T-helper 1 cell treated with Interleukin-12 subunit alpha and Interleukin-12 subunit beta and Interleukin-4 antibody, amounts not matched to agents 30 μg/mL and 1 μg/mL, for 36 hours (primary cell): Measurements from ENCODE around the gene MED27.
"Not testable (repeated sequence)": the region's sequence is repeated elsewhere in the genome, so short reads cannot be mapped to it uniquely, and the experiment has no call there.

Experiments
- H3K27ac Mint-ChIP-seq: one replicate; pipeline ENCODE4 v1.8.0; 2021; ENCODE audit warnings: mild to moderate bottlenecking, mixed read lengths
- H3K27me3 Mint-ChIP-seq: one replicate; pipeline ENCODE4 v1.8.0; 2021; ENCODE audit warnings: low read depth, mixed read lengths
- H3K36me3 Mint-ChIP-seq: one replicate; pipeline ENCODE4 v1.8.0; 2021; ENCODE audit warnings: low read depth, mixed read lengths
- H3K4me1 Mint-ChIP-seq: one replicate; pipeline ENCODE4 v1.8.0; 2021; ENCODE audit warnings: low read depth, mixed read lengths
- H3K4me3 Mint-ChIP-seq: one replicate; pipeline ENCODE4 v1.8.0; 2021; ENCODE audit warnings: mild to moderate bottlenecking, moderate library complexity, mixed read lengths
- H3K9me3 Mint-ChIP-seq: one replicate; pipeline ENCODE4 v1.8.0; 2021; ENCODE audit warnings: mixed read lengths

The MED27 gene

DNA sequence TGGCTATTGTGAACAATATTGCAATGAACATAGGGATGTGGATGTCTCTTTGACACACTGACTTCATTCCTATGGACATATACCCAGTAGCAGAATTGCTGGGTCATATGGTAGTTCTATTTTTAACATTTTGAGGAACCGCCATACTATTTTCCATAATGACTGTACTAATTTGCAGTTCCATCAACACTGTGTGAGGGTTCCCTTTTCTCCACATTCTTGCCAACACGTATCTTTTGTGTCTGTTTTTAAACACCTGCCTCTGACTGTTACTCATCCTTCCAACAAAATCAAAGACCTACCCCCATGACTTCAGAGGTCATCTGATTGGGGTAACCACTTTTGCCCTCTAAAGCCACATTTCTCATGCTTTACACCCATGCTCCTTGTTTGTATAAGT lies 133.5 kb downstream of the MED27 start:
- Mint-ChIP-seq H3K4me3 (no peak overlapping the region), H3K36me3 (no peaks in the 10 kb centered on the region), H3K27ac (no peak overlapping the region), H3K9me3 (no peaks in the 10 kb centered on the region), H3K4me1 (no peaks in the 10 kb centered on the region), H3K27me3 (no peaks in the 10 kb centered on the region)

DNA sequence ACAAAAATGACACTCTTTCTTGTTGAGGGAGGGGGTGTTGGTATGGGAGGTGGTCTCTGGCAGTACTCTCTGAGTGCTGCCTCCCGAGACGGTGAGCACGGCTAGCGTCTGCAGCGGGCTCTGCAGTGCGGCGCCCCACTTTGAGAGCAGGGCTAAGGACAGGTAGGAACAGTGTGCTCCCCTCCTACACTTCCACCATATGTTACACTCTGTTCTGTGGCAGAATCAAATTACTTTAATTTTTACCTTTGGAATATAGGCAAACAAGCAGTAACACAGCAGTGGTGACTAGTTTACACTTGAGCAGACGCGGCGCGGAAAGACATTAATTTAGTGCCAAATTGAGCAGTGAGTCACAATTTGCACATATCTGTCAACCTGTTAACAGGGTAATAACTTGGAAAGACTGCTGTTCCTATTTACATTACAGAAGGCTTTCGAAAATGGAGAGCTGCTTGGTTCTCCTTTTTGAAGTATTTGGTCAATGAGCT lies 136.3 kb downstream of the MED27 start:
- H3K4me3 Mint-ChIP-seq = no peak overlapping the region
- no peak overlapping the region for H3K27ac Mint-ChIP-seq
- H3K9me3 Mint-ChIP-seq = no peaks in the 10 kb centered on the region
- H3K36me3 Mint-ChIP-seq = no peaks in the 10 kb centered on the region
- no peaks in the 10 kb centered on the region for H3K27me3 Mint-ChIP-seq
- H3K4me1 Mint-ChIP-seq = no peaks in the 10 kb centered on the region

DNA sequence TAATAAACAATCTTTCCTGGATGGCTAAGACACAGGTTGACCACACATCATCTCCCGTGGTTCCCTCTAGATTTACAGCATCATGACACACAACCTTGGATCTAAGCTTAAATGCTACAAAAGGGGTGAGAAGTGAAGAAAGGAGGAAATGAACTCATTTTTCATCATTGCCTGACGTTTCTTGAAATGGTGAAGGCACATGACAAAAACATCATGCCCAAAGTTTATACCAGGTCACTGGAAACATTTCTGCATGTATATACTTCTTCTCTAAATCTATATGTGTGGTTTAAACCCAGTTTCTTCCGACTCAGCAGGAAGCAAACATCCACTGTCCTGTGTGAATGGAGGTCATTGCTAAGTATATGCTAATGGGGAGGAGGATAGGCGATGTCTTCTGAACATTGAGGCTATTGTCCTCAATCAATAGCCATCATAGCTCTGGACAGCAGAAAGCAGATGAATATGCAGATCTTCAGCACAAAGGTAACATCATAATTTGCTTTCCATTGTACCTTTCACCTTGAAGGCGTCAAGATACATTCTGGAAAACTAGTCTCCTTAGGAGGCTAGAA lies 137.4 kb downstream of the MED27 start:
- Mint-ChIP-seq H3K27ac (no peak overlapping the region), H3K4me3 (no peak overlapping the region), H3K4me1 (no peaks in the 10 kb centered on the region), H3K9me3 (no peaks in the 10 kb centered on the region), H3K27me3 (no peaks in the 10 kb centered on the region), H3K36me3 (no peaks in the 10 kb centered on the region)

DNA sequence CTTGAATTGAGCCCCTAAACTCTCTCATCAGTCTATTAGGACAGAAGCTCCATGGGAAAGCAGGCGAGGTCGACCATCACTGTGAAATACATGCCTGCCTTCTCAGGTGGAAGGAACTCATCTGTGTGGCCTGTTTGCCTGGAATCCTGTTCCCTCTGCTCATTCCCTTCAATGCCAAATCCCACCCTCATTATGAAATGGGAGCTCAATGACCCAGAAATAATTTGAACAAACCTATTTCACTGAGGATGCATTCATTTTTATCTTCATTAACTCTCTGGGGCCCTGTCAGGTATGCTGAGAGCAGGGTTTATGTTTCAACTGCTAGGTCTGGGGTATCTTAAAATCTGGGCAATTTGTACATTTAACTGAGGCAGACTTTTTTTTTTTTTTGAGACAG lies 142.2 kb downstream of the MED27 start:
- H3K36me3 Mint-ChIP-seq = peaks cover 5% of the 10 kb centered on the region
- H3K4me1 Mint-ChIP-seq = no peaks in the 10 kb centered on the region
- no peak overlapping the region for H3K27ac Mint-ChIP-seq
- H3K9me3 Mint-ChIP-seq = no peaks in the 10 kb centered on the region
- no peak overlapping the region for H3K4me3 Mint-ChIP-seq
- H3K27me3 Mint-ChIP-seq = no peaks in the 10 kb centered on the region

DNA sequence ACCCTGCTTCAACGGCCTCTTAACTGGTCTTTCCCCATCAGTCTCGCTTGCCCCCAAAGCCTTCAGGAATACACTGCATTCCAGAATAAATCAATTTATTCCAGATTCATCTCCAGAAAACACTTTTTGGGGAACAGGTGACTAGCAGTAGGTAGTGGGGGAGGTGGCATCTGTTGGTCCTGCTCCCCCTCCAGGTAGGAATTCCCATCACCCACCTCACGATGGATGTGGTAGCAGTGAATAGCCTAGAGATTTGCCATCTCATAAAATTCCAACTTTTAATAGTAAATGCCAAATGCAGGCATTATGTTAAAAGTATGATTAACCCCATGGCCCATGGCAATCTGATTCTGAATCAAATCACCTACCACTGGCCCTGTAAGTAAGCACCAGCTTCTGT lies 142.7 kb downstream of the MED27 start:
- H3K36me3 Mint-ChIP-seq = peaks cover 5% of the 10 kb centered on the region
- no peak overlapping the region for H3K27ac Mint-ChIP-seq
- no peaks in the 10 kb centered on the region for H3K4me1 Mint-ChIP-seq
- H3K27me3 Mint-ChIP-seq = no peaks in the 10 kb centered on the region
- H3K9me3 Mint-ChIP-seq = no peaks in the 10 kb centered on the region
- H3K4me3 Mint-ChIP-seq = no peak overlapping the region

DNA sequence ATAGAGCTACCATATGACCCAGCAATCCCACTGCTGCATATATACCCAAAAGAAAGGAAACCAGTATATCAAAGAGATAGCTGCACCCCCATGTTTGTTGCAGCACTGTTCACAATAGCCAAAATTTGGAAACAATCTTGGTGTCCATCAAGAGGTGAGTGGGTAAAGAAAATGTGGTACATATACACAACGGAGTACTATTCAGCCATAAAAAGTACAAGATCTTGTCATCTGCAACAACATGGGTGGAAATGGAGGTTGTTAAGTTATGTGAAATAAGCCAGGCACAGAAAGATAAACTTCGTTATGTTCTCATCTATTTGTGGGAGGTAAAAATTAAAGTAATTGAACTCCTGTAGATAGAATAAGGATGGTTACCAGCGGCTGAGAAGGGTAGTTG lies 145.0 kb downstream of the MED27 start:
- Mint-ChIP-seq H3K9me3 (no peaks in the 10 kb centered on the region), H3K4me3 (no peak overlapping the region), H3K4me1 (no peaks in the 10 kb centered on the region), H3K27me3 (no peaks in the 10 kb centered on the region), H3K36me3 (peaks cover 5% of the 10 kb centered on the region), H3K27ac (no peak overlapping the region)

DNA sequence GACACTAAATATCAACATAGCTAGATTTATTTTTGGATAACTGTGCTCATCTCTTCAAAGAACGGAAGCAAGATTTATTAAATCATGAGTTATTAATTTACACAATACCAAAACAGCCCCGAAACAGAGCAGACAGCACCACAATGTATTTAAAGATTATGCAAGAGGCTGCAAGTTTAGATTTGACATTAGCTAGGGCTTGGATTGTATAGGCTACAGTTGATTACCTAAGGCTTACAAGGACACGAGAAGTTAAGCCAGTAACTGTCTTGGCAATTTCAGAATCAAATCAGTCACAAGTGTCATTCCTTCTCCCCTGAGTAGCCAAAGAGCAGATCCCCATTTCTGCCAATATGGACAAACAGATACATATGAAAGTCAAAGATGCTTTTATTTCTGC lies 152.6 kb downstream of the MED27 start:
- H3K36me3 Mint-ChIP-seq = no peaks in the 10 kb centered on the region

DNA sequence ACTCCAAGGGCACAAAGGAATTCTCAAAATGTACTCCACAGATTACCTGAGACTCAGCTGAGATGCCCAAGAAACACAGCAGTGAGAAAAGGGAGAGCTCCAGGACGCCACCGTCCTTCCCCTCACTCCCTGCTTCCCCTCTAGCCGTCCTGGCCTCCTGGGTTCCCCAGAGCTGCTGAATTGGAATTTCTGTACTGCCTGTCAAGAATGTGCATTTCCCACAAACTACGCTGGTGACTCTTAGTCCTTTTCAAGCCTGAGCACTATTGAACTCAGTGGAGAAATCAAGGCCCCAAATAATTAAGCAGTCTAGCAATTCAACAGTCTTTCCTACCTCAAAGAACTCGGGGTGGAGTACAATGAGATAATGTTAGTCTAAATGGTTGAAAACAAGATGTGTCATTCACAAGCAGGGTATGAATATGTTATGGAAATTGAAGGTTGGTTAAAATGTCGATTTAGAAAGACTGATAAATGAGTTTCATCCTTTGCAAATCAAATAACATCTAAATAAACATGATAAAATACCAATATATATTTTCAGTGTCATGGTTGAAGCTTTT lies 153.2 kb downstream of the MED27 start:
- H3K27ac Mint-ChIP-seq = no peak overlapping the region
- H3K36me3 Mint-ChIP-seq = no peaks in the 10 kb centered on the region
- no peak overlapping the region for H3K4me3 Mint-ChIP-seq
- H3K4me1 Mint-ChIP-seq = peaks cover 3% of the 10 kb centered on the region
- H3K27me3 Mint-ChIP-seq = no peaks in the 10 kb centered on the region
- H3K9me3 Mint-ChIP-seq = no peaks in the 10 kb centered on the region

More for the DNA sequence above, 152.6 kb downstream of the MED27 start:
- Mint-ChIP-seq H3K27me3 (no peaks in the 10 kb centered on the region), H3K4me1 (peaks cover 3% of the 10 kb centered on the region), H3K4me3 (no peak overlapping the region), H3K9me3 (no peaks in the 10 kb centered on the region), H3K27ac (no peak overlapping the region)

DNA sequence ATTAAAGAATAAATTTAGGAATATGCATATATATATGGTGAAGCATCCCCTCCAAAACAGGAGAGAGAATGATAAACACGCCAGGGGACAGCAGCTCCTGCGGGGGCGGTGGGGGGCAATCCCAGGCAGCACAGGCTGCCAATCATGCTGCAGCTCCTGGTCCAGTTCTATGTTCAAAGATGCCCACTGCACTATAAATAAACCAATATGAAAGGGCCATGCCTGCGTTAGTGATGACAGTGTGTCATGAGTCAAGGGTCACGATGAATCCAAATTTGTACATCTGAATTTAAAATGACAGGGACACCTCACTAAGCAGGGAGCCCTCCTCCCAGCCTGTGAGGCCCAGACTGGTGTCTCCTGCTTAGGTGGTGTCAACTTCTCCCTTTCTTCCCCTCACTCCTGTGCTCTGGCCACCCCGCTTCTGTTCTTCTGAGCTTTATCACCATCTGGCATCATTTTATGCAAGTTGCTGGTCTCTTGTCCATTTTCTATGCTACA lies 153.9 kb downstream of the MED27 start:
- Mint-ChIP-seq H3K9me3 (no peaks in the 10 kb centered on the region), H3K27ac (no peak overlapping the region), H3K4me1 (peaks cover 3% of the 10 kb centered on the region), H3K4me3 (no peak overlapping the region), H3K36me3 (no peaks in the 10 kb centered on the region), H3K27me3 (no peaks in the 10 kb centered on the region)

DNA sequence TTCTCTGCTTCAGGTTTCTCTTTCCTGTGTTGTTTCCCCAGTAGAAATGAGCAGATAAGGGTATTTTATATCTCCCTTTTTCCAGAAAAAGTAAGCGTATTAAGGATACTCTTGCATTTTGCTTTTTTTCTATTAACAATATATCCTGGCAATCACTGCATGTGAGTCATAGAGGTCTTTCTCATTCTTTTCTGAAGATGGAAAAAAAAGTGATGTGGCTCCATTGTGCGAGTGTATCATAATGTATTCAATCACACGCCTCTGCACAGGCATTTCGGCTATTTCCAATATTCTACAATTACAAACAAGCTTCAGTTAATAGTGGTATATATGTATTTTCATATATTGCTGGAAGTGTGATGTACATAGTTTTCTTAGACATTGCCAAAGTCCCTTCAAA lies 155.9 kb downstream of the MED27 start:
- H3K36me3 Mint-ChIP-seq = no peaks in the 10 kb centered on the region
- H3K4me1 Mint-ChIP-seq = peaks cover 3% of the 10 kb centered on the region
- no peaks in the 10 kb centered on the region for H3K9me3 Mint-ChIP-seq
- no peak overlapping the region for H3K4me3 Mint-ChIP-seq
- no peaks in the 10 kb centered on the region for H3K27me3 Mint-ChIP-seq
- no peak overlapping the region for H3K27ac Mint-ChIP-seq

DNA sequence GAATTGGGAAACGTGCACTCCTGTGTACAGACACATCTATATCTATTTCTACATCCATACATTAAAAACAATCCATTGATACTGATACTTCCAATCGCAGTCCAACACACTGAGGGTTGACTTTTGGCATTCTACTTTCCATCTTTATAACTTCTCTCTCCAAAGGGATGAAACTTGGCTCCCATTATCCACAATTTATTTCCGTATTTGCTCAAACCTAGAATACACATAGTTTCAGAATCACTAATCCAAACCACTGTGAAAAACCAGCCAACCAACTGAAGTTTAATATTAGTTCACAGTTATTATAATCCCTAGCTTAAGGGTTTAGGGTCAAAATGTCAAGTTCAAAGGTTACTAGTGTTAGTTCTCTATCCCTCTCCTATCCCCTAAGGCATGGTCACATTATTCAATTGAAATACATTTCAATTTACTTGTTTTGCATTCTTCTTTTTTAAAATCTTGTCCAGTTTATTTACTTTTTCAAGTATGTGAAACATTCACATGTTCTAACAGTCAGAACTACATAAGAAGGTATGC lies 156.5 kb downstream of the MED27 start:
- H3K27me3 Mint-ChIP-seq = no peaks in the 10 kb centered on the region
- H3K4me3 Mint-ChIP-seq = no peak overlapping the region
- no peaks in the 10 kb centered on the region for H3K36me3 Mint-ChIP-seq
- no peak overlapping the region for H3K27ac Mint-ChIP-seq
- peaks cover 3% of the 10 kb centered on the region for H3K4me1 Mint-ChIP-seq
- no peaks in the 10 kb centered on the region for H3K9me3 Mint-ChIP-seq

DNA sequence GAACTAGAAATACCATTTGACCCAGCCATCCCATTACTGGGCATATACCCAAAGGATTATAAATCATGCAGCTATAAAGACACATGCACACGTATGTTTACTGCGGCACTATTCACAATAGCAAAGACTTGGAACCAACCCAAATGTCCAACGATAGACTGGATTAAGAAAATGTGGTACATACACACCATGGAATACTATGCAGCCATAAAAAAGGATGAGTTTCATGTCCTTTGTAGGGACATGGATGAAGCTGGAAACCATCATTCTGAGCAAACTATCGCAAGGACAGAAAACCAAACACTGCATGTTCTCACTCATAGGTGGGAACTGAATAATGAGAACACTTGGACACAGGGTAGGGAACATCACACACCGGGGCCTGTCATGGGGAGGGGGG lies 158.0 kb downstream of the MED27 start:
- not testable (repeated sequence) for H3K9me3 Mint-ChIP-seq, H3K4me3 Mint-ChIP-seq, H3K36me3 Mint-ChIP-seq, H3K27ac Mint-ChIP-seq, H3K27me3 Mint-ChIP-seq, H3K4me1 Mint-ChIP-seq

DNA sequence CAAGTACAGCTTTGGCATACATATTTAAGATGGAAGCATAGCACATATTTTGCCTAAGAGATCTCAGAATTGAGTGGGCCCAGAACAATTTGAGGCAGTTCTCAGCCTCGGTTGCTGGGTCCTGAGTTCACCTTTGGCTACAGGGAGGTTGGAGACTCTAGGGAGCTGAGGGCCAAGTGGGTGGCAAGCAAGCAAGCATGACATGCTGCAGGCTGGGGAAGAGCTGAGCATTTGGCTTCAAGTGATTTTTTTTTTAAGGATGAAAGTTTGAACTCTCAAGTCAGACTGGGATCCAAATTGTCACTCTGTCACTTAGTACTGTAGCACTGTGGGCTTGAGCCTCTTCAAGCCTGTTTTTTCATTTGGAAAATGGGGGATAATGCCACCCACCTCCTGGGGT lies 160.5 kb downstream of the MED27 start:
- Mint-ChIP-seq H3K36me3 (no peaks in the 10 kb centered on the region), H3K27ac (no peak overlapping the region), H3K4me3 (no peak overlapping the region), H3K4me1 (peaks cover 3% of the 10 kb centered on the region), H3K9me3 (no peaks in the 10 kb centered on the region), H3K27me3 (no peaks in the 10 kb centered on the region)

DNA sequence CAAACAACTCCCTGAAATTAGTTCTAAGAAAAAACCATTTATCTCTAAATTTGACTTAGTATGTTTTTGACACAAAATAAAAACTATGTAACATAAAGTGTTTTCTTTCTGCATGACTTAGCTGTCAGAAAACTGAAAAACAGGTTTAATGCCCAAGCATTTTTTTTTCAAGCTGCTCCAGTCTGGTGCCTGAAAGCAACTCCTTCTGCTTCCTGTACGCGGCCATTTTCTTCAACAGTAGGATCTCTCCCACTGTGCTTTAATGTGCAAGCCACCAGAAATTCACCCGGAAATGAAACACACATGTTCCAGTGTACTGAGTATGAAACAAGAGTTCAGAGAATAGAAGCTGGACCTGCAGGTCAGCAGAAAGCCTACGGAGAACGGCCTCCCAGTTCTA lies 161.2 kb downstream of the MED27 start:
- Mint-ChIP-seq H3K27me3 (no peaks in the 10 kb centered on the region), H3K4me1 (peaks cover 2% of the 10 kb centered on the region), H3K27ac (no peak overlapping the region)

DNA sequence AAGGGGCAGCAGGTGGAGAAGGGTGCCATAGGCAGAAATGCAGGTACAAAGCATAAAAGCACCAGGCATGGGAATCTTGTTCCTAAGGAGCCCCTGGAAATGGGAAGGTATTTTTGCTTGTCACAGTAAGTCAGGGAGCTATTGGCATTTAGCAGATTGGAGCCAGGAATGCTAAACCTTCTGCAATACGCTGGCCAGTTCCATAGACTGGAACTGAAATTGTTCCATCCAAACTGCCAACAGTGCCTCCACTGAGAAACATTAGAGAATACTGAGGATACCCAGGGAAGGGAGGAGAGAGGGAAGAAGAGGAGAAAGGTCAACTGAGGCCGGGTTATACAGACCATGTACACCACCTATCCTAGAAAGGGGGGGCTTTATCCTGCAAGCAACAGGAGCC lies 162.7 kb downstream of the MED27 start:
- Mint-ChIP-seq H3K27ac (no peak overlapping the region), H3K4me3 (no peak overlapping the region), H3K9me3 (no peaks in the 10 kb centered on the region), H3K4me1 (no peaks in the 10 kb centered on the region), H3K36me3 (no peaks in the 10 kb centered on the region), H3K27me3 (no peaks in the 10 kb centered on the region)

More for the DNA sequence above, 161.2 kb downstream of the MED27 start:
- no peaks in the 10 kb centered on the region for H3K9me3 Mint-ChIP-seq
- H3K4me3 Mint-ChIP-seq = no peak overlapping the region
- no peaks in the 10 kb centered on the region for H3K36me3 Mint-ChIP-seq
